HEK293 (cell line): ENCODE measurements around the gene EN2.

Source experiments
- CTCF ChIP-seq: fragments of 450-650 bp; formaldehyde crosslinking; IDR thresholded peaks from 2 replicates; pipeline ENCODE4 v1.5.1; 2016; ENCODE audit warnings: missing biosample characterization, missing genetic modification characterization
- GFI1B ChIP-seq: fragments of 450-650 bp; formaldehyde crosslinking; IDR thresholded peaks from 2 replicates; pipeline ENCODE4 v1.5.1; 2016; ENCODE audit warnings: missing biosample characterization, missing genetic modification characterization
- SETDB1 ChIP-seq: IDR thresholded peaks from one replicate; pipeline ENCODE4 v1.6.1; 2017; ENCODE audit warnings: mild to moderate bottlenecking, low read length, moderate library complexity, mixed read lengths; ENCODE audit not compliant: insufficient read length
- ZBTB17 ChIP-seq: fragments of 450-650 bp; formaldehyde crosslinking; IDR thresholded peaks from 2 replicates; pipeline ENCODE4 v1.5.1; 2016; ENCODE audit warnings: missing biosample characterization, missing genetic modification characterization
- ZBTB26 ChIP-seq: fragments of 450-650 bp; formaldehyde crosslinking; optimal IDR thresholded peaks from 2 replicates; pipeline ENCODE3; 2016; ENCODE audit warnings: missing biosample characterization, mild to moderate bottlenecking, missing genetic modification characterization
- ZBTB49 ChIP-seq: fragments of 450-650 bp; formaldehyde crosslinking; IDR thresholded peaks from 2 replicates; pipeline ENCODE4 v1.5.1; 2016; ENCODE audit warnings: missing biosample characterization, missing genetic modification characterization, low read depth
- ZFHX2 ChIP-seq: fragments of 450-650 bp; formaldehyde crosslinking; conservative IDR thresholded peaks from 2 replicates; pipeline ENCODE4 v1.5.1; 2016; ENCODE audit warnings: missing biosample characterization, missing genetic modification characterization
- ZFP41 ChIP-seq: fragments of 450-650 bp; formaldehyde crosslinking; IDR thresholded peaks from 2 replicates; pipeline ENCODE4 v1.5.1; 2016; ENCODE audit warnings: missing biosample characterization, missing genetic modification characterization, borderline replicate concordance
- ZNF133 ChIP-seq: fragments of 450-650 bp; formaldehyde crosslinking; IDR thresholded peaks from 2 replicates; pipeline ENCODE4 v1.5.1; 2016; ENCODE audit warnings: missing biosample characterization, missing genetic modification characterization
- ZNF148 ChIP-seq: fragments of 450-650 bp; formaldehyde crosslinking; IDR thresholded peaks from 2 replicates; pipeline ENCODE4 v1.5.0; 2017; ENCODE audit warnings: missing biosample characterization, missing genetic modification characterization, borderline replicate concordance
- ZNF155 ChIP-seq: fragments of 450-650 bp; formaldehyde crosslinking; IDR thresholded peaks from 2 replicates; pipeline ENCODE4 v1.5.1; 2016; ENCODE audit warnings: missing biosample characterization, missing genetic modification characterization
- ZNF169 ChIP-seq: fragments of 450-650 bp; formaldehyde crosslinking; IDR thresholded peaks from 2 replicates; pipeline ENCODE4 v1.5.1; 2016; ENCODE audit warnings: missing biosample characterization, missing genetic modification characterization
- ZNF19 ChIP-seq: fragments of 450-650 bp; formaldehyde crosslinking; IDR thresholded peaks from 2 replicates; pipeline ENCODE4; 2016; ENCODE audit warnings: missing biosample characterization, missing genetic modification characterization, low read depth
- ZNF223 ChIP-seq: fragments of 450-650 bp; formaldehyde crosslinking; IDR thresholded peaks from 2 replicates; pipeline ENCODE4 v1.5.1; 2016; ENCODE audit warnings: missing biosample characterization, missing genetic modification characterization
- ZNF248 ChIP-seq: fragments of 450-650 bp; formaldehyde crosslinking; IDR thresholded peaks from 2 replicates; pipeline ENCODE4 v1.5.1; 2017; ENCODE audit warnings: missing biosample characterization, missing genetic modification characterization
- ZNF26 ChIP-seq: fragments of 450-650 bp; formaldehyde crosslinking; IDR thresholded peaks from 2 replicates; pipeline ENCODE4 v1.5.1; 2016; ENCODE audit warnings: missing biosample characterization, missing genetic modification characterization
- ZNF302 ChIP-seq: fragments of 450-650 bp; formaldehyde crosslinking; IDR thresholded peaks from 2 replicates; pipeline ENCODE4 v1.5.1; 2016; ENCODE audit warnings: missing biosample characterization, missing genetic modification characterization, low read depth
- ZNF324 ChIP-seq: fragments of 450-650 bp; formaldehyde crosslinking; IDR thresholded peaks from 2 replicates; pipeline ENCODE4 v1.5.1; 2016; ENCODE audit warnings: missing biosample characterization, missing genetic modification characterization
- ZNF341 ChIP-seq: fragments of 450-650 bp; formaldehyde crosslinking; IDR thresholded peaks from 2 replicates; pipeline ENCODE4; 2016; ENCODE audit warnings: low read depth, missing biosample characterization, missing genetic modification characterization
- ZNF350 ChIP-seq: fragments of 450-650 bp; formaldehyde crosslinking; IDR thresholded peaks from 2 replicates; pipeline ENCODE4 v1.5.0; 2017; ENCODE audit warnings: missing biosample characterization, mild to moderate bottlenecking, missing genetic modification characterization
- ZNF37A ChIP-seq: fragments of 450-650 bp; IDR thresholded peaks from 2 replicates; pipeline ENCODE4 v1.5.1; 2018; ENCODE audit warnings: missing biosample characterization, missing genetic modification characterization
- ZNF449 ChIP-seq: fragments of 450-650 bp; formaldehyde crosslinking; IDR thresholded peaks from 2 replicates; pipeline ENCODE4 v1.5.1; 2017; ENCODE audit warnings: missing biosample characterization, mild to moderate bottlenecking, missing genetic modification characterization, moderate library complexity
- ZNF473 ChIP-seq: fragments of 450-650 bp; formaldehyde crosslinking; IDR thresholded peaks from 2 replicates; pipeline ENCODE4 v1.5.1; 2017; ENCODE audit warnings: missing biosample characterization, missing genetic modification characterization
- ZNF529 ChIP-seq: fragments of 450-650 bp; formaldehyde crosslinking; IDR thresholded peaks from 2 replicates; pipeline ENCODE4 v1.5.1; 2017; ENCODE audit warnings: missing genetic modification characterization, missing biosample characterization; ENCODE audit not compliant: insufficient replicate concordance
- ZNF571 ChIP-seq: fragments of 450-650 bp; formaldehyde crosslinking; IDR thresholded peaks from 2 replicates; pipeline ENCODE4 v1.5.0; 2017; ENCODE audit warnings: missing biosample characterization, missing genetic modification characterization
- ZNF629 ChIP-seq: fragments of 450-650 bp; formaldehyde crosslinking; IDR thresholded peaks from 2 replicates; pipeline ENCODE4 v1.5.1; 2017; ENCODE audit warnings: missing biosample characterization, missing genetic modification characterization
- ZNF660 ChIP-seq: fragments of 450-650 bp; IDR thresholded peaks from 2 replicates; pipeline ENCODE4 v1.5.1; 2018; ENCODE audit warnings: missing biosample characterization, mild to moderate bottlenecking, missing genetic modification characterization
- ZNF670 ChIP-seq: fragments of 450-650 bp; formaldehyde crosslinking; IDR thresholded peaks from 2 replicates; pipeline ENCODE4 v1.5.1; 2016; ENCODE audit warnings: missing biosample characterization, missing genetic modification characterization, low read depth
- ZNF692 ChIP-seq: fragments of 450-650 bp; formaldehyde crosslinking; IDR thresholded peaks from 2 replicates; pipeline ENCODE4 v1.5.1; 2016; ENCODE audit warnings: missing biosample characterization, missing genetic modification characterization

EN2 gene

GRCh38 chr7:155506854-155507337 is 49.0 kb downstream of the EN2 start (continued):
- TF ChIP-seq ZBTB26 (tag by site-specific recombination) (peak; percentile 39), ZNF341 (tag by site-specific recombination) (no peak), ZNF37A (tag by site-specific recombination) (no peak), ZNF169 (tag by site-specific recombination) (no peak), ZBTB49 (no peak), ZNF350 (tag by site-specific recombination) (no peak), ZNF449 (no peak), SETDB1 (no peak), ZNF248 (no peak), ZNF302 (tag by site-specific recombination) (no peak), ZNF148 (tag by site-specific recombination) (no peak), ZNF670 (no peak), ZFHX2 (tag by site-specific recombination) (no peak), ZNF629 (no peak), ZNF26 (no peak), ZNF133 (tag by site-specific recombination) (no peak), ZNF223 (tag by site-specific recombination) (no peak), ZNF660 (tag by site-specific recombination) (peak; percentile 84), ZNF324 (tag by site-specific recombination) (0 out of 2 replicates have a peak, but pooled peaks have one; percentile 35), GFI1B (tag by site-specific recombination) (0 out of 2 replicates have a peak, but pooled peaks have one; percentile 57), ZBTB17 (tag by site-specific recombination) (peak; percentile 99), ZNF473 (tag by site-specific recombination) (no peak), ZFP41 (no peak), ZNF155 (tag by site-specific recombination) (no peak), ZNF692 (tag by site-specific recombination) (peak; percentile 21; the same call in 1 of the 2 replicates), ZNF19 (tag by site-specific recombination) (no peak), ZNF529 (tag by site-specific recombination) (no peak), ZNF571 (no peak), CTCF (tag by site-specific recombination) (no peak)
